NAMALWA (cell line): Measurements from ENCODE around the gene MAMSTR.
"Not testable (repeated sequence)": the region's sequence is repeated elsewhere in the genome, so short reads cannot be mapped to it uniquely, and the experiment has no call there.

ENCODE experiments used
- DNase-seq: peaks from one replicate; pipeline ENCODE4 v3.0.0-alpha.2; 2015; ENCODE audit warnings: low spot score

The MAMSTR gene, protein sequence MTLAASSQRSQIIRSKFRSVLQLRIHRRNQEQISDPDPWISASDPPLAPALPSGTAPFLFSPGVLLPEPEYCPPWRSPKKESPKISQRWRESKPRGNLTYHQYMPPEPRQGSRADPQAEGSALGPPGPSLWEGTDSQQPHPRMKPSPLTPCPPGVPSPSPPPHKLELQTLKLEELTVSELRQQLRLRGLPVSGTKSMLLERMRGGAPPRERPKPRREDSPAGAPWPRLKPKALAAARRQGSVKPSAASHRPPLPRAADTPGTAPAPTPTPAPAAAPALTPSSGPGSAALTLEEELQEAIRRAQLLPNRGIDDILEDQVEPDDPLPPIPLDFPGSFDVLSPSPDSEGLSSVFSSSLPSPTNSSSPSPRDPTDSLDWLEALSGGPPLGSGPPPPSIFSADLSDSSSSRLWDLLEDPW

GRCh38 chr19:48719263-48720171, at the start of gene MAMSTR:
Gene MAMSTR (minus strand): TSS chr19:48719725. CDS start chr19:48719031, 694 bp downstream.
- DNase-seq: no peak

DNA sequence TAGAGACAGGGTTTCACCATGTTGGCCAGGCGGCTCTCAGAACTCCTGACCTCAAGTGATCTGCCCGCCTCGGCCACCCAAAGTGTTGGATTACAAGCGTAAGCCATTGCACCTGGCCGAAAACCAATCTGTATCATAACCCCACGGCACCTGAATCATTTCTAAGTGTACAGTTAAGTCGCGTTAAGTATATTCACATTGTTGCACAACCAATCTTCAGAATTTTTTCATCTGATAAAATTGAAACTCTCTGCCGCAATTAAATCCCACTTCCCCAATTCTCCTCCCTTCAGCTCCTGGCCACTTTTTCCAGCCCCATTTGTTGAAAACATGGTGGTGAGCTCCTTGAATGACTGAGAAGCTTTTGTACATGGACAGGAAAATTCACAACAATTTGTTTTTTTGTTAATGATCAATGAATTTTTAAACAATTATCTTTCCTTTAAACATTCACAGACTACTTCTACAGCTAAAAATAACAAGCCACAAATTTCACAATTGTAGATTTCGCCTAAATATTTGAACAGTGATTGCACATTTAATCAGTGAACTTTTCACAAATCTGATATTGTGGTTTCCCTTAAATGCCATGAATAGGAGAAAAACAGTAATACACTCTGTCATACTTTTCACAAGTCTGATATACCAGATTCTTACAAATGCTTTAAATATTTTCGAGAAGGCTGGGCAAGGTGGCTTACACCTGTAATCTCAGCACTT, 49.6 kb upstream of the MAMSTR start:
- no peak for DNase-seq

GRCh38 chr19:48768171-48768753, 48.7 kb upstream of the MAMSTR start:
- not testable (repeated sequence) for DNase-seq

GRCh38 chr19:48765816-48766215, 46.3 kb upstream of the MAMSTR start:
- DNase-seq: not testable (repeated sequence)

DNA sequence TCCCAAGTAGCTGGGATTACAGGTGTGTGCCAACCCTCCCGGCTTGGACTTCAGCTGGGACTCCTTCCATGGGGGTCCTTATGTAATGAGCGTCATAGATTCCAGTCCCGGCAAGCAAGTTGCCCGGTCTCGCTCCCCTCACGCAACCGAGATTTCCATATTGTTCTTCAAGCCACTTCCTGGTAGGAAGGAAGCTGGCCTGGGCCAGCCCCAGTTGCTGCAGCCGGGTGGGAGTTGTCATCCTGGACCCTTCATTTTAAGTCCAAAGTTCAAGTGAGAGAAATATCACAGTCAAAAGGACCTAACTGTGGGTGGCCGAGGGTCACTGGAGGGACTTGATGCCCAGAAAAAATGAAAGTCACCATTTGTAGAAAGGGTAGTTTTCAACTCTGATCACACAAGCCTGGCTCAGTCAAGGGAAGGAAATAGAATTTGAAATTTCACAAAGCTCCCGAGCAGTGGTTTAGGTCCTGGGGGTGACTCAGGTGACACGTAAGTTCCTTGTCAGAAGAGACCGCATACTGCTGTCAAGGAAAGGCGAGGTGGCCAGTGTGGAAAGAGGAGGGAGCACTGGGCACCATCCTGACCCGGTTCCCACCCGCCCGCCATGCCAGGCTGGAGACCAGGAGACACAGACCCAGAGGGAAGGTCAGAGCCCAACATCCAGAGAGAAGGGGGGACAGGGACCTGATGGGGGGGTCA, 41.1 kb upstream of the MAMSTR start:
- no peak for DNase-seq

DNA sequence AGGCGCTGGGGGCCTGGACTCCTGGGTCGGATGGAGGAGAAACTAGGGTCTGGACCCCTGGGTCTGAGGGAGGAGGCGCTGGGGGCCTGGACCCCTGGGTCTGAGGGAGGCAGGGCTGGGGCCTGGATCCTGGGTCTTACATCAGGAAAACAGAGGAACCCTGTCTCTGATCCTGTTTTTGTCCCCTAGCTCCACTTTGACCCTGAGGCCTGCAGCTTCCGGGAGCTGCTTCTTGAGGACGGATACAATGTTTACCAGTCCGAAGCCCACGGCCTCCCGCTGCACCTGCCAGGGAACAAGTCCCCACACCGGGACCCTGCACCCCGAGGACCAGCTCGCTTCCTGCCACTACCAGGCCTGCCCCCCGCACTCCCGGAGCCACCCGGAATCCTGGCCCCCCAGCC, 38.2 kb upstream of the MAMSTR start:
- no peak for DNase-seq

DNA sequence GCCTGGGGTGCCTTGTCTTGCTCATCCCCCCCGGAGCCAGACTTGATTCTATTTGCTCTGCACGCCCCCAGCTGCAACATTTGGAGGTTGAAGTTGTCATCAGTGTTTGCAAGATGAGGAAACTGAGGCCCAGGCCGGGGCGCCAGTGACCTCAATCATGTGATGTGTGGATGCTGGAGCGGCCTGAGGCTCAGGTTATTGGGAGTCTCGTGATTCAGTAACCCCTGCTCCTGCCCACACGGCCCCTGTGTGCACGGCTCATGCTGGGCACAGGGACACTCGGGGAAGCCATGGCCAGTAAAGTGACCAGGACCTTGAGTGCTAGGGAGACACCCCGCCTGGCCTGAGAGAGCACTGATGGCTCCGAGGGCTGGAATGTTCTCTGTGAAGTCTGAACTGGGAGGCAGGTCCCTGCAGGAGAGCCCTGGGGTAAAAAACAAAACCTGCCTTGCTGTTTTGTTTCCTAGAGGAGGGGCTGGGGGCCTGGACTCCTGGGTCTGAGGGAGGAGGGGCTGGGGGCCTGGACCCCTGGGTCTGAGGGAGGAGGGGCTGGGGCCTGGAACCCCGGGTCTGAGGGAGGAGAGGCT, 37.7 kb upstream of the MAMSTR start:
- DNase-seq: no peak

- no peak for DNase-seq
Measured at GRCh38 chr19:48756686-48757085, 37.2 kb upstream of the MAMSTR start.

GRCh38 chr19:48756212-48756611, 36.7 kb upstream of the MAMSTR start:
- no peak for DNase-seq

GRCh38 chr19:48755787-48756186, 36.3 kb upstream of the MAMSTR start:
- no peak for DNase-seq

DNA sequence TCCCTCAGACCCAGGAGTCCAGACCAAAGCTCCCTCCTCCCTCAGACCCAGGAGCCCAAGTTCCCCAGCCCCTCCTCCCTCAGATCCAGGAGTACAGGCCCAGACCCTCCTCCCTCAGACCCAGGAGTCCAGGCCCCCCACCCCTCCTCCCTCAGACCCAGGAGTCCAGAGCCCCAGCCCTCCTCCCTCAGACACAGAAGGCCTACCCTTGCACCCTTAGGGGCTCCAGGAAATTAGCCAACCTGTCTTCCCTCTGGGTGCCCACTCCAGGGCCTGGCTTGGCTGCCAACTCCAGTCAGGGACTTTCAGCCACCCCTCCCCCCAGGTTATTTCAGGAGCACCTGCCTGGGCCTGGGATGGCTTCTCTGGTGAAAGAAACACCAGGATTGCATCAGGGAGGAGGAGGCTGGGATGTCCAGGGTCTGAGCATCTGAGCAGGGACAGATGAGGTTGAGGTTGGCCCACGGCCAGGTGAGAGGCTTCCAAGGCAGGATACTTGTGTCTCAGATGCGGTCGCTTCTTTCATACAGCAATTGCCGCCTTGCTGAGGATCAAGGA, 35.6 kb upstream of the MAMSTR start, which contains the start of gene FGF21:
FGF21 (plus strand) TSS at position 441 of the 558 bp plus-strand sequence. CDS start 713 bp downstream, outside the sequence.
- DNase-seq: no peak

DNA sequence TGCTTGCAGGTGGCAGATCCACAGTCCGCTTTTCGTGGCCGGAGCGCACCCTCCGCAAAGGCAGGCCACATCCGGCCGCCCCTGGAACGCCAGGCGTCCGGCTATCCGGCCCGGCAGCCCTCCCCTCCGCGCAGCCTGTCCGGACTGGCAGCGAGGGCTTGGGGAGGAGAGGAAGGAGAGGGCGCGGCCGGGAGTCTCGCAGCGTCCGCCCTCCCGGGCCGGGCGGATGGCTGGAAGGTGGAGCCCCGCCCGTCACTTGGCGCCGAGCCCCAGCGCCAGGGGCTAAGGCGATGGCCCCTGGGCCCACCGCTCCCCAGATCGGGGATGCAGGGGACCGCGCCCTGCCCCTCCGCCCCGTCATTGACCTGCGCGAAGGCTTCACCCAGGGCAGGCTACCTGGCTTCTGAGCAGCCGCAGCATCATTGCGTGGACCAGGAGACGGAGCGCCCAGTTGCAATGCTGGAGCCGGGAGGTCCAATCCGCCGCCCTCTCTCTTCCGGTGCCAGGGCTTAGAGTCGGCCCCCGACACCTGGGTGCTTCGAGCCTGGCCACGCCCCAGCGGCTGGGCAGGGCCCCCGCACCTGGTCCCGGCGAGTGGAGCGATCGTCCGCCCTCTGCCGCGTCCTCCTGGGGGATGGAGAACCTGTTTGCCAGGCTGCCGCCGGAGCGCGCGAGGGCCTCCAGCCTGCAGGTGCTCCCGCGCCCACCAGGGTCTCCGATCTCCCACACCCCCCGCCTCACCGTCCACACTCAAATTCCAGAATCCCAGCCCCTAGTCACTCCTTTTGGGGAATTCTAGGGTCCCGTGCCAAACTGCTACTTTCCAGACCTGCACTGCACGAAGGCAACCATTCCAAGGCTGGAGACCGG, 33.2 kb upstream of the MAMSTR start, which contains the start of gene FUT1:
FUT1 (minus strand) TSS at position 146 of the 870 bp plus-strand sequence. CDS start 1,360 bp downstream, outside the sequence.
- DNase-seq: peak; percentile 51

- DNase-seq: no peak
Measured at GRCh38 chr19:48751845-48752495, 32.4 kb upstream of the MAMSTR start.

DNA sequence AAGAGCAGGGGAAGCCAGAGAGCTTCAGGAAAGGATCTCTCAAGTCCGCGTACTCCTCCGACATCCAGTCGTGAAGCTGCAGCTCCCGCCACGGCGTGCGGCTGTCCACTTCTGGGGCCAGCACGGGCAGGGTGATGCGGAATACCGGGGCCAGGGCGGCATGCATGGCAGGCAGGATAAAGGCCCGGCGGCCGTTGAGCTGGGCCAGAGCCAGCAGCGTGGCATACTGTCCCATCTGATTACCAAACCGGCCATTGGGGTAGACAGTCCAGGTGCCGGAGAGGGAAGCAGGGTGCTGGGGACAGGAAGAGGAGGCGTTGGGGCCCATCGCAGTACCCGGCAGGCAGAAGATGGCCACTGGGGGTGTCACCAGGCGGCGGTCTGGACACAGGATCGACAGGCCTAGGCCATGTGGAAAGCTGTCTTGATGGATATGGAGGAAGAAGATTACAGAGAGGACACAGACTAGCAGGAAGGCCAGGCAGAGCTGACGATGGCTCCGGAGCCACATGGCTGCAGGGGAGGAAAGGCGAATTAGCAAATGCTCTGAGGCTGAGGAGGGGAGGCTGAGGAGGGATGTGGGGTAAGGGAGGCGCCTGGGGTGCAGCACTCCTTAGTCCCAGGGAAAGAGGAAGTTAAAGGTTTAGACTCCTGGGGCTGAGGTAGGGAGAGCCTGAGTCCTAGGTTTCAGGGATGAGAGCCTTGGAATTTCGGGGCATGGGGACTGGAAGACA, 31.4 kb upstream of the MAMSTR start:
- DNase-seq: no peak

GRCh38 chr19:48750351-48750750, 30.8 kb upstream of the MAMSTR start:
- no peak for DNase-seq

GRCh38 chr19:48749571-48750198, 30.2 kb upstream of the MAMSTR start:
- DNase-seq: no peak
